CD14-positive monocyte (primary cell): ENCODE measurements around the gene FOXP1. TPM values are rescaled to one million over a fixed set of nuclear protein-coding genes. Genes with fewer than 3 reads are reported as not detected.
A peak's percentile ranks its signal among the peaks of the same experiment; 100 is the strongest.

Source experiments
- DNase-seq, 3 donors: peaks; one replicate each; pipeline ENCODE4 v3.0.0-alpha.2; 2011 to 2022
- H2AFZ ChIP-seq: 2 replicates; pipeline ENCODE4 v1.6.0; 2012; ENCODE audit warnings: mild to moderate bottlenecking, low read depth, low read length, inconsistent platforms; ENCODE audit not compliant: insufficient read depth, poor library complexity, severe bottlenecking
- H3K27ac ChIP-seq, 2 donors: 1 replicate in 1 of 2; 2 replicates in 1 of 2; pipeline ENCODE4 v1.5.1; 2012 to 2013; ENCODE audit warnings: low read length in 2 of 2, control low read depth in 1 of 2, inconsistent platforms in 1 of 2, low read depth in 1 of 2, mild to moderate bottlenecking in 1 of 2
- H3K27me3 ChIP-seq, 2 donors: one replicate each; pipeline versions ENCODE4 v1.6.0 to v1.6.1; 2011 to 2013; ENCODE audit warnings: low read length in 2 of 2; ENCODE audit not compliant: control insufficient read depth in 2 of 2, insufficient read depth in 2 of 2
- H3K36me3 ChIP-seq, 2 donors: replicated peaks in 1 of 2; 1 replicate in 1 of 2; 2 replicates in 1 of 2; pipeline versions ENCODE4 v1.5.1 to v1.6.1; 2012 to 2013; ENCODE audit warnings: low read length in 2 of 2, control low read depth in 1 of 2, inconsistent platforms in 1 of 2, mild to moderate bottlenecking in 1 of 2; ENCODE audit not compliant: insufficient read depth in 2 of 2, control insufficient read depth in 1 of 2
- H3K4me1 ChIP-seq, 2 donors: 1 replicate in 1 of 2; 2 replicates in 1 of 2; pipeline versions ENCODE4 v1.5.1 to v1.6.1; 2012 to 2013; ENCODE audit warnings: low read length in 2 of 2, control low read depth in 1 of 2, inconsistent platforms in 1 of 2, mild to moderate bottlenecking in 1 of 2, moderate library complexity in 1 of 2; ENCODE audit not compliant: insufficient read depth in 2 of 2, control insufficient read depth in 1 of 2
- H3K4me2 ChIP-seq: replicated peaks from 2 replicates; pipeline ENCODE3; 2012; ENCODE audit warnings: low read length, moderate library complexity, mild to moderate bottlenecking; ENCODE audit not compliant: poor library complexity, severe bottlenecking; ENCODE audit errors: extremely low read depth
- H3K4me3 ChIP-seq, 3 experiments: fragments of 200-600 bp in 1 of 3; sonication (generic) in 1 of 3; replicated peaks in 1 of 3; 1 replicate in 2 of 3; 2 replicates in 1 of 3; pipeline ENCODE4 v1.5.1; 2011 to 2013; ENCODE audit warnings: low read length in 3 of 3, mild to moderate bottlenecking in 3 of 3, control low read depth in 2 of 3, low read depth in 2 of 3, inconsistent platforms in 1 of 3, moderate library complexity in 1 of 3
- H3K79me2 ChIP-seq: 2 replicates; pipeline ENCODE4 v1.6.0; 2012; ENCODE audit warnings: mild to moderate bottlenecking, control low read depth, inconsistent platforms, low read length, moderate library complexity; ENCODE audit not compliant: insufficient read depth
- H3K9ac ChIP-seq: 2 replicates; pipeline ENCODE4 v1.6.0; 2017; ENCODE audit warnings: low read length, mild to moderate bottlenecking; ENCODE audit not compliant: insufficient read depth, poor library complexity, severe bottlenecking
- H3K9me3 ChIP-seq, 2 donors: replicated peaks in 1 of 2; 1 replicate in 1 of 2; 2 replicates in 1 of 2; pipeline versions ENCODE4 v1.5.1 to v1.6.1; 2012 to 2013; ENCODE audit warnings: low read length in 2 of 2, control low read depth in 1 of 2; ENCODE audit not compliant: control insufficient read depth in 1 of 2, insufficient read depth in 1 of 2
- H4K20me1 ChIP-seq: 2 replicates; pipeline ENCODE4 v1.6.0; 2012; ENCODE audit warnings: mild to moderate bottlenecking, low read length, control low read depth, moderate library complexity; ENCODE audit not compliant: insufficient read depth
- H3K27ac Mint-ChIP-seq, 7 donors: one replicate each; pipeline ENCODE4 v1.8.0; 2020; ENCODE audit warnings: mild to moderate bottlenecking in 7 of 7, mixed read lengths in 7 of 7, moderate library complexity in 6 of 7, inconsistent platforms in 2 of 7
- H3K27me3 Mint-ChIP-seq, 3 donors: one replicate each; pipeline ENCODE4 v1.8.0; 2021 to 2022; ENCODE audit warnings: low read depth in 3 of 3, mild to moderate bottlenecking in 3 of 3, mixed read lengths in 3 of 3, moderate library complexity in 3 of 3, inconsistent platforms in 1 of 3
- H3K36me3 Mint-ChIP-seq, 2 donors: one replicate each; pipeline ENCODE4 v1.8.0; 2020; ENCODE audit warnings: mixed read lengths in 2 of 2, inconsistent platforms in 1 of 2, mild to moderate bottlenecking in 1 of 2
- H3K4me1 Mint-ChIP-seq: one replicate; pipeline ENCODE4 v1.8.0; 2020; ENCODE audit warnings: mild to moderate bottlenecking, mixed read lengths
- H3K4me3 Mint-ChIP-seq, 2 donors: one replicate each; pipeline ENCODE4 v1.8.0; 2020; ENCODE audit warnings: mild to moderate bottlenecking in 2 of 2, mixed read lengths in 2 of 2, moderate library complexity in 1 of 2
- H3K9me3 Mint-ChIP-seq, 7 donors: one replicate each; pipeline ENCODE4 v1.8.0; 2020 to 2022; ENCODE audit warnings: mixed read lengths in 7 of 7, mild to moderate bottlenecking in 6 of 7, moderate library complexity in 6 of 7, inconsistent platforms in 2 of 7
- CTCF ChIP-seq: fragments of 200-600 bp; IDR thresholded peaks from one replicate; pipeline ENCODE4 v1.8.0; 2022; ENCODE audit warnings: antibody characterized with exemption, mild to moderate bottlenecking
- WGBS: methylation state at CpG from one replicate; pipeline ENCODE4 v1.1.5; 2013; ENCODE audit warnings: missing lambda C conversion rate; ENCODE audit not compliant: insufficient coverage; 5-methylcytosine and 5-hydroxymethylcytosine counted together
- intact Hi-C, 2 donors: fragments of 100-400 bp; cut with micrococcal nuclease; formaldehyde crosslinking; loops; one replicate each; pipeline versions ENCODE4 v1.15.0 to v1.15.1; 2023
- polyA plus RNA-seq, 3 donors: library from polyadenylated mRNA; depleted of rRNA in 1 of 3; unstranded in 2 of 3; stranded (reverse) in 1 of 3; fragments of 300-500 nt in 2 of 3; fragments of >200 nt in 1 of 3; fragmentation: Illumina TruSeq in 2 of 3; gene quantifications; 1 replicate in 2 of 3; 2 replicates in 1 of 3; pipeline ENCODE4 v1.2.3, GENCODE V29; 2012 to 2021

FOXP1 gene
- polyA plus RNA-seq, 3 donors = 25.7 to 42.6 (median 27.8) TPM

- peaks cover 17 to 47% of the 10 kb centered on the region in 2 donors for H3K36me3 ChIP-seq
- Mint-ChIP-seq H3K4me3 (no peak overlapping the region), H3K4me1 (peaks cover 37% of the 10 kb centered on the region), H3K9me3 (peaks cover 0 to 9% (median 6%) of the 10 kb centered on the region in 7 donors), H3K36me3 (peaks cover 36 to 49% of the 10 kb centered on the region in 2 donors), H3K27ac (peak overlapping the region in 1 of 7 donors; percentile 65), H3K27me3 (peaks cover 0 to 2% (median 0%) of the 10 kb centered on the region in 3 donors)
- no peak overlapping the region for H3K27ac ChIP-seq
- no peak overlapping the region for H3K9ac ChIP-seq
- no peaks in the 10 kb centered on the region for H3K27me3 ChIP-seq
- no peak overlapping the region for H3K4me2 ChIP-seq
- no peak for TF ChIP-seq CTCF
- no peak overlapping the region for H3K4me3 ChIP-seq
- DNase-seq = no peak
- intact Hi-C loops = loop anchor here (5.0 to 10.0 kb wide), 2 partner anchors 46 to 52 kb away; no protein-coding TSS in a partner anchor
- H4K20me1 ChIP-seq = peaks cover 21% of the 10 kb centered on the region
- WGBS = 100% methylated on average over 2 of the region's 9 CpGs
- peaks cover 27 to 30% of the 10 kb centered on the region in 2 donors for H3K4me1 ChIP-seq
- peaks cover 5 to 6% of the 10 kb centered on the region in 2 donors for H3K9me3 ChIP-seq
- peaks cover 92% of the 10 kb centered on the region for H3K79me2 ChIP-seq
- no peak overlapping the region for H2AFZ ChIP-seq
These were observed 90.4 kb downstream of the FOXP1 start for GRCh38 chr3:71492974-71493771.

- H3K27ac Mint-ChIP-seq = peak overlapping the region in 2 of 7 donors; percentile 8 to 65
These were observed 91.0 kb downstream of the FOXP1 start for GRCh38 chr3:71492566-71492965.

More at GRCh38 chr3:71492566-71492965, 91.0 kb downstream of the FOXP1 start:
- Histone ChIP-seq H3K9ac (no peak overlapping the region), H4K20me1 (peaks cover 21% of the 10 kb centered on the region), H3K4me2 (no peak overlapping the region), H3K79me2 (peaks cover 92% of the 10 kb centered on the region), H3K4me3 (no peak overlapping the region), H3K36me3 (peaks cover 17 to 47% of the 10 kb centered on the region in 2 donors), H3K9me3 (peaks cover 5 to 6% of the 10 kb centered on the region in 2 donors), H2AFZ (no peak overlapping the region), H3K27me3 (no peaks in the 10 kb centered on the region), H3K4me1 (peaks cover 27 to 32% of the 10 kb centered on the region in 2 donors), H3K27ac (no peak overlapping the region)
- Mint-ChIP-seq H3K9me3 (peaks cover 0 to 9% (median 6%) of the 10 kb centered on the region in 7 donors), H3K27me3 (peaks cover 0 to 2% (median 0%) of the 10 kb centered on the region in 3 donors), H3K4me3 (no peak overlapping the region), H3K36me3 (peaks cover 35 to 49% of the 10 kb centered on the region in 2 donors), H3K4me1 (peaks cover 37% of the 10 kb centered on the region)
- no peak for TF ChIP-seq CTCF
- intact Hi-C loops = loop anchor here (5.0 to 10.0 kb wide), 2 partner anchors 45 to 52 kb away; no protein-coding TSS in a partner anchor
- DNase-seq = no peak
